Uterus (tissue), 2 donors: ENCODE data around the gene RAB8A.

Experiments used
- CTCF ChIP-seq, 4 experiments: fragments of 200-600 bp in 2 of 4; fragments of 450-650 bp in 2 of 4; sonication (generic) in 2 of 4; IDR thresholded peaks; one replicate each; pipeline ENCODE4 v1.5.1; 2016 to 2019; ENCODE audit warnings: antibody characterized with exemption in 4 of 4, mild to moderate bottlenecking in 2 of 4, moderate library complexity in 1 of 4
- POLR2A ChIP-seq, 2 donors: fragments of 450-650 bp; IDR thresholded peaks; one replicate each; pipeline ENCODE4 v1.6.1; 2016; ENCODE audit warnings: antibody characterized with exemption in 2 of 2, mild to moderate bottlenecking in 1 of 2, moderate library complexity in 1 of 2

GRCh38 chr19:16104722-16105121, 7.0 kb upstream of the RAB8A start:
- TF ChIP-seq CTCF (IDR thresholded peaks at IDR 0.05) (no peak), POLR2A (IDR thresholded peaks at IDR 0.05) (no peak)
